ENCODE results near the gene RERE.

- no peak for TF ChIP-seq CTCF (IDR thresholded peaks at IDR 0.05)
- TF ChIP-seq REST (IDR thresholded peaks at IDR 0.05; ENCODE audit: insufficient read depth in 1 of 2, low read depth in 2 of 2, low read length in 1 of 2): no peak
- no peak for TF ChIP-seq SIN3A (IDR thresholded peaks at IDR 0.05; ENCODE audit: borderline replicate concordance, insufficient read depth, low read depth, low read length)
- no peak for TF ChIP-seq POLR2AphosphoS5 (IDR thresholded peaks at IDR 0.05; ENCODE audit: low read depth, low read length)
- no peak for TF ChIP-seq TCF7L2 (IDR thresholded peaks at IDR 0.05; ENCODE audit: low read depth, low read length)
These were observed 266.4 kb downstream of the RERE start for GRCh38 chr1:8551057-8551456.

All from Panc1 (cell line).